ENCODE measurements around the gene MRPL22.

DNA sequence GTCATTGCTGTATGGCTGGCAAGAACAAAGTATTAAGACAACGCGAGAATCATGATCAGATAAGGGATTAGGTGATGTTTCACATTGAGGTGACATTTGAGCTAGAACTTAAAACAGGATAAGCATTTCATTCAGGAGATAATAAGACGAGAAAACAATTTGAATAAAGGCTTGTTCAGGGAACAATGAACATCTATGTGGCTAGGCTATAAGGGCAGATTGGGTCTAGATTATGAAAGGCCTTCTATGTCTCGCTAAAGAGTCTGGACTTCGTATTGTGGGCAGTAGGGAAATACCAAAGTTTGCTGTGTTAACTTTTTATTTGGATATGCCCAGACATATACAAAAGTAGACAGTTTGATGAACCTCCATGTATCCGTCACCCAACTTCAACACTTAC is 6.9 kb downstream of the MRPL22 start:
- TF ChIP-seq EZH2 (IDR thresholded peaks at IDR 0.05) (no peak), POLR2A (IDR thresholded peaks at IDR 0.05; ENCODE audit: borderline replicate concordance, extremely low read depth, insufficient read depth, insufficient read length) (no peak), POLR2AphosphoS5 (IDR thresholded peaks at IDR 0.05; ENCODE audit: low read depth, low read length) (no peak), CEBPB (IDR thresholded peaks at IDR 0.05; ENCODE audit: low read depth) (no peak), FOSL1 (IDR thresholded peaks at IDR 0.05; ENCODE audit: low read depth) (no peak), SRF (IDR thresholded peaks at IDR 0.05; ENCODE audit: low read depth) (no peak), ZNF274 (IDR thresholded peaks at IDR 0.05; ENCODE audit: low read depth, low read length) (no peak), SP1 (IDR thresholded peaks at IDR 0.05; ENCODE audit: low read depth) (no peak)
- TF ChIP-seq, protein P1, sequence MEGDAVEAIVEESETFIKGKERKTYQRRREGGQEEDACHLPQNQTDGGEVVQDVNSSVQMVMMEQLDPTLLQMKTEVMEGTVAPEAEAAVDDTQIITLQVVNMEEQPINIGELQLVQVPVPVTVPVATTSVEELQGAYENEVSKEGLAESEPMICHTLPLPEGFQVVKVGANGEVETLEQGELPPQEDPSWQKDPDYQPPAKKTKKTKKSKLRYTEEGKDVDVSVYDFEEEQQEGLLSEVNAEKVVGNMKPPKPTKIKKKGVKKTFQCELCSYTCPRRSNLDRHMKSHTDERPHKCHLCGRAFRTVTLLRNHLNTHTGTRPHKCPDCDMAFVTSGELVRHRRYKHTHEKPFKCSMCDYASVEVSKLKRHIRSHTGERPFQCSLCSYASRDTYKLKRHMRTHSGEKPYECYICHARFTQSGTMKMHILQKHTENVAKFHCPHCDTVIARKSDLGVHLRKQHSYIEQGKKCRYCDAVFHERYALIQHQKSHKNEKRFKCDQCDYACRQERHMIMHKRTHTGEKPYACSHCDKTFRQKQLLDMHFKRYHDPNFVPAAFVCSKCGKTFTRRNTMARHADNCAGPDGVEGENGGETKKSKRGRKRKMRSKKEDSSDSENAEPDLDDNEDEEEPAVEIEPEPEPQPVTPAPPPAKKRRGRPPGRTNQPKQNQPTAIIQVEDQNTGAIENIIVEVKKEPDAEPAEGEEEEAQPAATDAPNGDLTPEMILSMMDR (IDR thresholded peaks at IDR 0.05 in 2 of 3, conservative IDR thresholded peaks at IDR 0.05 in 1 of 3; ENCODE audit: borderline replicate concordance in 1 of 3, insufficient read depth in 1 of 3, low read depth in 2 of 3, low read length in 2 of 3), result no peak
- TF ChIP-seq, protein P2, sequence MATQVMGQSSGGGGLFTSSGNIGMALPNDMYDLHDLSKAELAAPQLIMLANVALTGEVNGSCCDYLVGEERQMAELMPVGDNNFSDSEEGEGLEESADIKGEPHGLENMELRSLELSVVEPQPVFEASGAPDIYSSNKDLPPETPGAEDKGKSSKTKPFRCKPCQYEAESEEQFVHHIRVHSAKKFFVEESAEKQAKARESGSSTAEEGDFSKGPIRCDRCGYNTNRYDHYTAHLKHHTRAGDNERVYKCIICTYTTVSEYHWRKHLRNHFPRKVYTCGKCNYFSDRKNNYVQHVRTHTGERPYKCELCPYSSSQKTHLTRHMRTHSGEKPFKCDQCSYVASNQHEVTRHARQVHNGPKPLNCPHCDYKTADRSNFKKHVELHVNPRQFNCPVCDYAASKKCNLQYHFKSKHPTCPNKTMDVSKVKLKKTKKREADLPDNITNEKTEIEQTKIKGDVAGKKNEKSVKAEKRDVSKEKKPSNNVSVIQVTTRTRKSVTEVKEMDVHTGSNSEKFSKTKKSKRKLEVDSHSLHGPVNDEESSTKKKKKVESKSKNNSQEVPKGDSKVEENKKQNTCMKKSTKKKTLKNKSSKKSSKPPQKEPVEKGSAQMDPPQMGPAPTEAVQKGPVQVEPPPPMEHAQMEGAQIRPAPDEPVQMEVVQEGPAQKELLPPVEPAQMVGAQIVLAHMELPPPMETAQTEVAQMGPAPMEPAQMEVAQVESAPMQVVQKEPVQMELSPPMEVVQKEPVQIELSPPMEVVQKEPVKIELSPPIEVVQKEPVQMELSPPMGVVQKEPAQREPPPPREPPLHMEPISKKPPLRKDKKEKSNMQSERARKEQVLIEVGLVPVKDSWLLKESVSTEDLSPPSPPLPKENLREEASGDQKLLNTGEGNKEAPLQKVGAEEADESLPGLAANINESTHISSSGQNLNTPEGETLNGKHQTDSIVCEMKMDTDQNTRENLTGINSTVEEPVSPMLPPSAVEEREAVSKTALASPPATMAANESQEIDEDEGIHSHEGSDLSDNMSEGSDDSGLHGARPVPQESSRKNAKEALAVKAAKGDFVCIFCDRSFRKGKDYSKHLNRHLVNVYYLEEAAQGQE (IDR thresholded peaks at IDR 0.05; ENCODE audit: low read depth), result no peak
- TF ChIP-seq, protein P3, sequence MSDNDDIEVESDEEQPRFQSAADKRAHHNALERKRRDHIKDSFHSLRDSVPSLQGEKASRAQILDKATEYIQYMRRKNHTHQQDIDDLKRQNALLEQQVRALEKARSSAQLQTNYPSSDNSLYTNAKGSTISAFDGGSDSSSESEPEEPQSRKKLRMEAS (IDR thresholded peaks at IDR 0.05), result no peak
